ENCODE measurements around the gene TBCK. TPM values are rescaled to one million over a fixed set of nuclear protein-coding genes. Genes with fewer than 3 reads are reported as not detected.
A peak's percentile ranks its signal among the peaks of the same experiment; 100 is the strongest.

The TBCK gene
- total RNA-seq, 1 experiment from 2014 or later = 25.5 TPM

- intact Hi-C loops (cut with micrococcal nuclease; ENCODE audit: unreplicated experiment) = no loop called here
- POLR2A ChIA-PET (ENCODE audit: low non-redundant PET) = no interaction called here
Measured at GRCh38 chr4:106046083-106046482, 269.9 kb downstream of the TBCK start.

GRCh38 chr4:106041294-106042002 is 274.6 kb downstream of the TBCK start:
- peaks cover 25% of the 10 kb centered on the region for H3K4me1 ChIP-seq (ENCODE audit: insufficient read depth, low read length, poor library complexity, severe bottlenecking)
- H3K27ac ChIP-seq (ENCODE audit: low read depth, low read length, poor library complexity, severe bottlenecking) = no peak overlapping the region
- CTCF ChIA-PET = no interaction called here
- H3K4me3 ChIP-seq (ENCODE audit: low read depth, low read length, poor library complexity, severe bottlenecking) = no peak overlapping the region
- POLR2A ChIA-PET (ENCODE audit: low non-redundant PET) = no interaction called here
- peak; percentile 12 for DNase-seq (ENCODE audit: low spot score)
- TF ChIP-seq EZH2 (IDR thresholded peaks at IDR 0.05; ENCODE audit: borderline replicate concordance, low read depth, low read length, poor library complexity, severe bottlenecking) = no peak
- no peak for TF ChIP-seq CTCF (conservative IDR thresholded peaks at IDR 0.05; ENCODE audit: low read depth, low read length)
- H3K27me3 ChIP-seq (replicated peaks; ENCODE audit: insufficient read depth, low read depth, low read length, poor library complexity) = no peaks in the 10 kb centered on the region
- no peaks in the 10 kb centered on the region for H3K9me3 ChIP-seq (ENCODE audit: low read depth, low read length, poor library complexity, severe bottlenecking)
- no TSS peak for BruUV-seq (replicated peaks)
- H3K36me3 ChIP-seq (ENCODE audit: insufficient read depth, low read length, poor library complexity, severe bottlenecking) = no peaks in the 10 kb centered on the region
- intact Hi-C loops (cut with micrococcal nuclease; ENCODE audit: unreplicated experiment) = no loop called here

More at GRCh38 chr4:106046083-106046482, 269.9 kb downstream of the TBCK start:
- Histone ChIP-seq H3K27me3 (replicated peaks; ENCODE audit: insufficient read depth, low read depth, low read length, poor library complexity) (no peaks in the 10 kb centered on the region), H3K9me3 (ENCODE audit: low read depth, low read length, poor library complexity, severe bottlenecking) (no peaks in the 10 kb centered on the region), H3K27ac (ENCODE audit: low read depth, low read length, poor library complexity, severe bottlenecking) (no peak overlapping the region), H3K4me1 (ENCODE audit: insufficient read depth, low read length, poor library complexity, severe bottlenecking) (peaks cover 3% of the 10 kb centered on the region), H3K36me3 (ENCODE audit: insufficient read depth, low read length, poor library complexity, severe bottlenecking) (no peaks in the 10 kb centered on the region), H3K4me3 (ENCODE audit: low read depth, low read length, poor library complexity, severe bottlenecking) (no peak overlapping the region)
- no peak for TF ChIP-seq EZH2 (IDR thresholded peaks at IDR 0.05; ENCODE audit: borderline replicate concordance, low read depth, low read length, poor library complexity, severe bottlenecking)
- no peak for TF ChIP-seq CTCF (conservative IDR thresholded peaks at IDR 0.05; ENCODE audit: low read depth, low read length)
- DNase-seq (ENCODE audit: low spot score) = no peak
- CTCF ChIA-PET = no interaction called here
- BruUV-seq (replicated peaks) = no TSS peak

DNA sequence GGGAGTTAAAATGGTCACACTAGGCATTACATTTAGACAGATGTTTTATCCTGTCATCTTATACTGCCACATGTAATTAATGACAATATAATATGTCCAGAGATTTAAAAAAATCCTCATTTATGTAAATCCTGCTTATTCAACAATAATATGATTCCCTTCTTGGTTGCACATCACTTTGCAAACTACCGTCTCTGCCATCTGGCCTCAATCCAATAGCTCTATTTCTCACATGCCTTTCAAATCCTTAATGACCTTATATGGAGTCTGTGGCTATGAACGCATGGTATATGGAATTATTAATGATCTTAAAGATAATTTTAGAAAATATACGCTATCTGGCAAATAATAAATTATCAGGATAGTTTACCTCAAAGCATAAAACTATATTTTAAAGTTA is 276.2 kb downstream of the TBCK start:
- no peaks in the 10 kb centered on the region for H3K27me3 ChIP-seq (replicated peaks; ENCODE audit: insufficient read depth, low read depth, low read length, poor library complexity)
- no peaks in the 10 kb centered on the region for H3K36me3 ChIP-seq (ENCODE audit: insufficient read depth, low read length, poor library complexity, severe bottlenecking)
- peaks cover 37% of the 10 kb centered on the region for H3K4me1 ChIP-seq (ENCODE audit: insufficient read depth, low read length, poor library complexity, severe bottlenecking)
- BruUV-seq (replicated peaks) = no TSS peak
- TF ChIP-seq CTCF (conservative IDR thresholded peaks at IDR 0.05; ENCODE audit: low read depth, low read length) (no peak), EZH2 (IDR thresholded peaks at IDR 0.05; ENCODE audit: borderline replicate concordance, low read depth, low read length, poor library complexity, severe bottlenecking) (no peak)
- ChIA-PET CTCF (no interaction called here), POLR2A (ENCODE audit: low non-redundant PET) (no interaction called here)
- H3K4me3 ChIP-seq (ENCODE audit: low read depth, low read length, poor library complexity, severe bottlenecking) = no peak overlapping the region
- intact Hi-C loops (cut with micrococcal nuclease; ENCODE audit: unreplicated experiment) = no loop called here
- H3K9me3 ChIP-seq (ENCODE audit: low read depth, low read length, poor library complexity, severe bottlenecking) = no peaks in the 10 kb centered on the region
- DNase-seq (ENCODE audit: low spot score) = peak; percentile 55
- H3K27ac ChIP-seq (ENCODE audit: low read depth, low read length, poor library complexity, severe bottlenecking) = no peak overlapping the region

Measured in A673 (cell line).